Measurements from ENCODE around the gene PITX3. TPM values are rescaled to one million over a fixed set of nuclear protein-coding genes. Genes with fewer than 3 reads are reported as not detected.

Gene PITX3
- total and polyA plus RNA-seq, 7 donors = 2.0 to 9.7 (median 7.6) TPM

GRCh38 chr10:102200751-102201640, 40.3 kb downstream of the PITX3 start:
- Histone ChIP-seq H3K36me3 (ENCODE audit: insufficient read depth in 1 of 2, low read depth in 1 of 2) (no peaks in the 10 kb centered on the region), H3K4me3 (no peak overlapping the region), H3K4me1 (no peaks in the 10 kb centered on the region), H3K9me3 (peaks cover 4% of the 10 kb centered on the region), H3K27ac (no peak overlapping the region), H3K27me3 (ENCODE audit: insufficient read depth in 3 of 3, low read length in 2 of 3) (no peaks in the 10 kb centered on the region)
- intact Hi-C loops (cut with DNase I) = no loop called here
- ATAC-seq (peak in 1 of 4 donors; percentile 33), DNase-seq (no peak)
- no peak for TF ChIP-seq CTCF (IDR thresholded peaks at IDR 0.05)
- 81 to 87% (median 86%) methylated on average over 31 to 34 of the region's 34 CpGs for WGBS, 3 donors

GRCh38 chr10:102198027-102198426, 43.3 kb downstream of the PITX3 start:
- ATAC-seq = no peak
- DNase-seq = no peak
- WGBS, 3 donors = 65 to 73% (median 71%) methylated on average over 2 of the region's 2 CpGs
- Histone ChIP-seq H3K27me3 (ENCODE audit: insufficient read depth in 3 of 3, low read length in 2 of 3) (no peaks in the 10 kb centered on the region), H3K4me1 (no peaks in the 10 kb centered on the region), H3K4me3 (no peak overlapping the region), H3K9me3 (no peaks in the 10 kb centered on the region), H3K36me3 (ENCODE audit: insufficient read depth in 1 of 2, low read depth in 1 of 2) (no peaks in the 10 kb centered on the region), H3K27ac (no peak overlapping the region)
- intact Hi-C loops (cut with DNase I) = no loop called here
- no peak for TF ChIP-seq CTCF (IDR thresholded peaks at IDR 0.05)

- intact Hi-C loops (cut with DNase I) = no loop called here
- Histone ChIP-seq H3K4me3 (no peak overlapping the region), H3K27me3 (ENCODE audit: insufficient read depth in 3 of 3, low read length in 2 of 3) (no peaks in the 10 kb centered on the region), H3K27ac (no peak overlapping the region), H3K9me3 (no peaks in the 10 kb centered on the region), H3K36me3 (ENCODE audit: insufficient read depth in 1 of 2, low read depth in 1 of 2) (no peaks in the 10 kb centered on the region), H3K4me1 (no peaks in the 10 kb centered on the region)
- TF ChIP-seq CTCF (IDR thresholded peaks at IDR 0.05) = no peak
- DNase-seq (no peak), ATAC-seq (no peak)
- WGBS, 3 donors = 69 to 74% (median 73%) methylated on average over 2 of the region's 2 CpGs
Observed at GRCh38 chr10:102196893-102197292, 44.4 kb downstream of the PITX3 start.

- H3K4me3 ChIP-seq = no peak overlapping the region
- H3K4me1 ChIP-seq = no peaks in the 10 kb centered on the region
- intact Hi-C loops (cut with DNase I) = no loop called here
- TF ChIP-seq CTCF (IDR thresholded peaks at IDR 0.05) = no peak
- no peaks in the 10 kb centered on the region for H3K27me3 ChIP-seq (ENCODE audit: insufficient read depth in 3 of 3, low read length in 2 of 3)
- no peaks in the 10 kb centered on the region for H3K9me3 ChIP-seq
- ATAC-seq = no peak
- no peaks in the 10 kb centered on the region for H3K36me3 ChIP-seq (ENCODE audit: insufficient read depth in 1 of 2, low read depth in 1 of 2)
- WGBS, 3 donors = 75 to 81% (median 81%) methylated on average over 6 of the region's 6 CpGs
- no peak for DNase-seq
- H3K27ac ChIP-seq = no peak overlapping the region
Observed at GRCh38 chr10:102195296-102195870, 45.9 kb downstream of the PITX3 start.
